GM21825 (cell line): Measurements from ENCODE around the gene PHACTR3.

Experiments used
- ATAC-seq: cut with Tn5 transposase; IDR thresholded peaks from one replicate; pipeline ENCODE4 v1.9.1; 2021; ENCODE audit warnings: mild to moderate bottlenecking, moderate library complexity; ENCODE audit not compliant: unreplicated experiment

Gene PHACTR3

GRCh38 chr20:59667981-59668515, 63.7 kb downstream of the PHACTR3 start:
- ATAC-seq, result no peak

GRCh38 chr20:59668926-59669850, 64.8 kb downstream of the PHACTR3 start:
- no peak for ATAC-seq

DNA sequence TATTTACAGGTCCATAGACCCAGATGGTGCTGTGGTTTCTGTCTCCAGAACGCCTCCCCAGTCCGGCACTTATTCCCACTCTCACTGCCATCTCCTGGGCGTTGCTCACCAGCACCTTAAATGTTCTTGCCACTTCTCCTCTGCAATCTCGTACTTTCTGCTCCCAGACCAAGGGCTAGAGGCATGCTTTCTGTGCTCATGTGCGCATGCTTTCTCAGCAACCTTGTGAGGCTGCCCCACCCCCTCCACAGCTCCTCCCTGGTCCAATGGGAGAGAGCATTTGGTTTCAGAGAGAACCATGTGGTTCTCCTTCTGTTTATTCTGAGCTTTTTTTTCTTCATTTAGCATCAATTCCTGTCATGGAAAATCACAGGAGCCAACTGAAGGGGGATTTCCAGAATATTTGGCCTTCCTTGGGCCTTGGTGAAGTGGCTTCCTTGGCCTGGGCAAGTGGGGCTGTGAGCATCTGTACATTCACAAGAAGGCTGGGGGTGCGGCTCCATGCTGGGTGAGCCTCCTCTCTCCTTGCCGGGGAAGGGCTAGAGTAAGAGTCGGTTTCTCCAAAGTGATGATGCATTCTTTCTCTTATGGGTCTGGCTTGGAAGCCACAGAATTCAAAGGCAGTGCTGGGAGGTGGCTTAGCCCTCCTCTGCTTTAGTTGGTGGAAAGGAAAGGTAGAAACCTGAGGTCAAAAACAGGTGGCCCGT, 66.6 kb downstream of the PHACTR3 start:
- no peak for ATAC-seq

DNA sequence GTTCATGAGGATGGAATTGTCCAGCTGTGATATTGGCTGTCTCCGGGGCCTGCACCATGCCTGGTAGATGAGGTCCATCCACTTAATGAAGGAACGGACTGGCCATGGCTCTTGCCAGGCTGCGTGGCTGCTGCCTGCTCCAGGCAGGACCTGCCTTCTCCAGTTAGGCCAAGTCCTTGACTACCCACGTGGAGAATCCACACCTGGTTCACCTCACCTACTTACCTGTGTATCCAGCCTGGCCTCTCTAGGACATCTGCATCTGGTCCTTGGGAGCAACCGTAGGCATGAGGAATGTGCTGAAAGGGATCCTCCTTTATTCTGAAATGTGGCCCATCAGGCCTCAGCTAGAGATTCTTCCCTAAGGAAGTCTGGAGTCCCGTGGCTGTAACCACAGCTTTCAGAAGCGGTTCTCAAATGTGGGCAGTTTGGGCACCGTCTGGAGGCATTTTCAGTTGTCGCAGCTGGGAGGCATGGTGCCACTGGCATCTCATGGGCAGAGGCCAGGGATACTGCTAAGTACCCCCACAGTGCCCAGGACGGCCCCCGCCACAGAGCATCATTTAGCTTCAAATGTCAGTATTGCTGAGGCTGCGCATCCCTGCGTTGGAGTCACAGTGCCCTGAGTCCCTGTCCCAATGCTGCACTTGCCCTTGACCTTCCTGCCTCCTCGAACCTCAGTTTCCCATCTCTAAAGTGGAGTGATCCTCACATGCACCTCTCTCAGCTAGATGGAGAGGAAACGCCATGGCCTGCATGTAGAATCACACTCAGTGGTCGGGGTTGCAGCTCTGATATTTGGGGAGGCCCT, 67.5 kb downstream of the PHACTR3 start:
- ATAC-seq, result no peak

DNA sequence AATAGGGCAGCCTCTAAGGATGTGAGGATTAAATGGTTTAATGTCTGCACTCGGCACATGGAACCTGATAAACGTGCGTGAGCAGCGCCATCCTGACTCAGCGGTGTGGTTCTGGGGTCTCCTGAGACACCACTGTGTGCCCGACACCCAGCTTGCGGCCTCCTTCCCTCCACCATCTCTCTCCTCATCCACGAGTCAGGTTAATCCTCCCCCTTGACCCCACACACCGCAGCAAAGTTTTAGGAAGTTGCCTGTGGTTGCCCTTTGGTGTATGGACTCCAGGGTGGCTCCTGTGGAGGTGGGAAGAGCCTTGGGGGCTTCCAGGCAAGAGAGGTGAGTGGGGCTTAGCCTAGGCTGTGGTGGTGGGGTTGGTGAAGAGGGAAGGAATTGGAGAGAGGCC, 68.2 kb downstream of the PHACTR3 start:
- ATAC-seq, result no peak

- no peak for ATAC-seq
Measured at GRCh38 chr20:59673288-59673997, 69.1 kb downstream of the PHACTR3 start.

GRCh38 chr20:59673998-59674445, 69.7 kb downstream of the PHACTR3 start:
- ATAC-seq, result no peak

GRCh38 chr20:59676126-59676850, 71.9 kb downstream of the PHACTR3 start:
- no peak for ATAC-seq

- no peak for ATAC-seq
Measured at GRCh38 chr20:59676851-59677182, 72.5 kb downstream of the PHACTR3 start.

GRCh38 chr20:59677586-59677985, 73.2 kb downstream of the PHACTR3 start:
- no peak for ATAC-seq

GRCh38 chr20:59678288-59678687, 73.9 kb downstream of the PHACTR3 start:
- no peak for ATAC-seq

- ATAC-seq, result no peak
Measured at GRCh38 chr20:59678951-59679350, 74.6 kb downstream of the PHACTR3 start.

DNA sequence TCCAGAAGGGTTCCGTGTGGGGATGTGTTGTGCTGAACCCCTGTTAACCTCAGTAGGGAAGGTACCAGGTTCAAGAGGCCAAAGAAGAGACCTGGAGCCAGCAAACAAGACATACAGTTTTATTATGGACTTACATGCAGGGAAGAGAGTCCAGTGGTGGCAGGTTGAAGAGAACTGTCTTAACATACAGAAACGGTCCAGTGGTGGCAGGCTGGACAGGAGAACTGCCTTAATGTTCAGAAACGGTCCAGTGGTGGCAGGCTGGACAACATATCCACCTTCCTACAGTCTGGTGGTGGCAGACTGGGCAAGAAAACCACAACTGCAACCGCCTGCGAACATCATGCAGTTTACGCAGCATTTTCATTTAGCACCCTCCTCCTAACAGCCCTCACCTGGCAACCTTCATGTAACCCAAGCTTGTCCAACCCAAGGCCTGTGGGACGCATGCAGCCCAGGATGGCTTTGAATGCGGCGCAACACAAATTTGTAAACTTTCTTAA, 75.9 kb downstream of the PHACTR3 start:
- no peak for ATAC-seq

GRCh38 chr20:59680852-59681251, 76.5 kb downstream of the PHACTR3 start:
- no peak for ATAC-seq

- no peak for ATAC-seq
Measured at GRCh38 chr20:59682603-59683002, 78.3 kb downstream of the PHACTR3 start.

GRCh38 chr20:59683181-59683580, 78.8 kb downstream of the PHACTR3 start:
- ATAC-seq, result no peak

DNA sequence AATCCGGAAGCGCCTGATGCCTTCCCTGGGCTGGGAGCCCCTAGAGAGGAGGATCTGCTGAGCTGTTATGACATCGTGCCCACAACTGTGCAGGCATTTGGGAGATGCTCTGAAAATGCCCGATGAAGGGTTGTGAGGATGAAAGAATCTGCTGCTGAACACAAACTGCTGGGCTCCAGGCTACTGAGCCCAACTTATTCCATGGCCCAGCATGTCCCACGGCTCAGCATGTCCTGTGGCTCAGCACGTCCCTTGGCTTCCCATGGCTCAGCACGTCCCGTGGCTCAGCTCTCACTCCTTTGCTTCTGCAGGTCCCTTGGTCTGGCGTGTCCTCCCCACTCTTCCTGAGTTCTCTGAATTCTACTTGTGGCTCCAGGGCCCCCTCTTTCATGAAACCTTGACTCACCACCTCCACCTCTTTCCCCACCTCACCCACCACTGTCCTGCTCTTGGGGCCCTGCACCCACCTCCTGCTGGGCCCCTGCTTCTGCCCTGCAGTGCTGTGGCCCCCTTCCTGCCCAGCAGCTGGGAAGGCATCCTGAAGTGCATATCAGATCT, 80.4 kb downstream of the PHACTR3 start:
- ATAC-seq, result no peak

- ATAC-seq, result no peak
Measured at GRCh38 chr20:59686404-59687346, 82.3 kb downstream of the PHACTR3 start.
